ENCODE data around the gene SPATC1L. TPM values are rescaled to one million over a fixed set of nuclear protein-coding genes. Genes with fewer than 3 reads are reported as not detected.

Gene SPATC1L
- total RNA-seq, 1 donor from 2014 or later, result 10.9 TPM

- no peaks in the 10 kb centered on the region for H3K27me3 ChIP-seq (ENCODE audit: control insufficient read depth, insufficient read depth, low read length)
- no peak for DNase-seq (ENCODE audit: low read depth)
- H3K36me3 ChIP-seq (ENCODE audit: control insufficient read depth, insufficient read depth, low read length), result peaks cover 1% of the 10 kb centered on the region
- no peak overlapping the region for H3K4me3 ChIP-seq (ENCODE audit: low read depth, low read length)
- TF ChIP-seq, protein P1, sequence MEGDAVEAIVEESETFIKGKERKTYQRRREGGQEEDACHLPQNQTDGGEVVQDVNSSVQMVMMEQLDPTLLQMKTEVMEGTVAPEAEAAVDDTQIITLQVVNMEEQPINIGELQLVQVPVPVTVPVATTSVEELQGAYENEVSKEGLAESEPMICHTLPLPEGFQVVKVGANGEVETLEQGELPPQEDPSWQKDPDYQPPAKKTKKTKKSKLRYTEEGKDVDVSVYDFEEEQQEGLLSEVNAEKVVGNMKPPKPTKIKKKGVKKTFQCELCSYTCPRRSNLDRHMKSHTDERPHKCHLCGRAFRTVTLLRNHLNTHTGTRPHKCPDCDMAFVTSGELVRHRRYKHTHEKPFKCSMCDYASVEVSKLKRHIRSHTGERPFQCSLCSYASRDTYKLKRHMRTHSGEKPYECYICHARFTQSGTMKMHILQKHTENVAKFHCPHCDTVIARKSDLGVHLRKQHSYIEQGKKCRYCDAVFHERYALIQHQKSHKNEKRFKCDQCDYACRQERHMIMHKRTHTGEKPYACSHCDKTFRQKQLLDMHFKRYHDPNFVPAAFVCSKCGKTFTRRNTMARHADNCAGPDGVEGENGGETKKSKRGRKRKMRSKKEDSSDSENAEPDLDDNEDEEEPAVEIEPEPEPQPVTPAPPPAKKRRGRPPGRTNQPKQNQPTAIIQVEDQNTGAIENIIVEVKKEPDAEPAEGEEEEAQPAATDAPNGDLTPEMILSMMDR (IDR thresholded peaks at IDR 0.05; ENCODE audit: insufficient read depth, low read length, poor library complexity, severe bottlenecking), result no peak
Observed at GRCh38 chr21:46216132-46216747, 32.0 kb upstream of the SPATC1L start.

DNA sequence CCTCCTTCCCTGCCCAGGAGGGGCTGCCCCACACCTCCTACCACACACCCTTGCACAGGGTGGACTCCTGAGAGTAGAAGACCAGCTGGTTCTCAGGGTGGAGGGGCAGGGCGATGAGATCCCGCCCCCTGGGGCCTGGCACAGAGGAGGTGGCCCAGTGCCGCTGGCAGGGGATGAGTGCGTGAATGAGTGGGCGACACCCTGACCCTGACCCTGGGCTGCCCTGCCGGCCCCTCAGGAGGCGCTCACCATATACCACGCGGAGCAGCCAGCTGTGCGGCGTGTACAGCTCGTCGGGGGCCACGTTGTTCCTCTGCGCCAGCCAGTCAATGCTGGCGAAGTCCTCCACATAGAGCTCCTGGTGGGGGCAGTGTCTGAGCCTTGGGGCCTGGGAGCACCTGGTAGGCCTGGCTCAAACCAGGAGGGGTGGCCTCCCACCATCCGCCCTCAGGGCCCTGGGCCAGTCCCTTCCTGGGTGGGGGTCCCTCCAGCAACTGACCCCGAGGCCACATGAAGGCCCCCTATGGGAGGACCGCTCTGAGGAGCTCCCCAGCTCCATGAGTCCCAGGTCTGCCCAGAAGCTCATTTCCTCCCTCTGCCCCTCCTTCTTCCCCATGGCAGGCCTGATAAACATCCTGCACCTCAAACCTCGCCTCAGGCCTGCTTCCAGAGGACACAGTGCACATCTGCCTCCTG, 31.3 kb upstream of the SPATC1L start:
- TF ChIP-seq, protein P1 (IDR thresholded peaks at IDR 0.05; ENCODE audit: insufficient read depth, low read length, poor library complexity, severe bottlenecking), result no peak
- no peak for DNase-seq (ENCODE audit: low read depth)
- no peak overlapping the region for H3K4me3 ChIP-seq (ENCODE audit: low read depth, low read length)
- peaks cover 1% of the 10 kb centered on the region for H3K36me3 ChIP-seq (ENCODE audit: control insufficient read depth, insufficient read depth, low read length)
- H3K27me3 ChIP-seq (ENCODE audit: control insufficient read depth, insufficient read depth, low read length), result no peaks in the 10 kb centered on the region

GRCh38 chr21:46214478-46215340, 30.4 kb upstream of the SPATC1L start:
- Histone ChIP-seq H3K4me3 (ENCODE audit: low read depth, low read length) (no peak overlapping the region), H3K27me3 (ENCODE audit: control insufficient read depth, insufficient read depth, low read length) (no peaks in the 10 kb centered on the region), H3K36me3 (ENCODE audit: control insufficient read depth, insufficient read depth, low read length) (peaks cover 1% of the 10 kb centered on the region)
- TF ChIP-seq, protein P1 (IDR thresholded peaks at IDR 0.05; ENCODE audit: insufficient read depth, low read length, poor library complexity, severe bottlenecking), result no peak
- DNase-seq (ENCODE audit: low read depth), result no peak

- TF ChIP-seq, protein P1 (IDR thresholded peaks at IDR 0.05; ENCODE audit: insufficient read depth, low read length, poor library complexity, severe bottlenecking), result no peak
- no peaks in the 10 kb centered on the region for H3K27me3 ChIP-seq (ENCODE audit: control insufficient read depth, insufficient read depth, low read length)
- H3K4me3 ChIP-seq (ENCODE audit: low read depth, low read length), result no peak overlapping the region
- DNase-seq (ENCODE audit: low read depth), result no peak
- H3K36me3 ChIP-seq (ENCODE audit: control insufficient read depth, insufficient read depth, low read length), result peaks cover 1% of the 10 kb centered on the region
Observed at GRCh38 chr21:46213620-46214286, 29.5 kb upstream of the SPATC1L start.

DNA sequence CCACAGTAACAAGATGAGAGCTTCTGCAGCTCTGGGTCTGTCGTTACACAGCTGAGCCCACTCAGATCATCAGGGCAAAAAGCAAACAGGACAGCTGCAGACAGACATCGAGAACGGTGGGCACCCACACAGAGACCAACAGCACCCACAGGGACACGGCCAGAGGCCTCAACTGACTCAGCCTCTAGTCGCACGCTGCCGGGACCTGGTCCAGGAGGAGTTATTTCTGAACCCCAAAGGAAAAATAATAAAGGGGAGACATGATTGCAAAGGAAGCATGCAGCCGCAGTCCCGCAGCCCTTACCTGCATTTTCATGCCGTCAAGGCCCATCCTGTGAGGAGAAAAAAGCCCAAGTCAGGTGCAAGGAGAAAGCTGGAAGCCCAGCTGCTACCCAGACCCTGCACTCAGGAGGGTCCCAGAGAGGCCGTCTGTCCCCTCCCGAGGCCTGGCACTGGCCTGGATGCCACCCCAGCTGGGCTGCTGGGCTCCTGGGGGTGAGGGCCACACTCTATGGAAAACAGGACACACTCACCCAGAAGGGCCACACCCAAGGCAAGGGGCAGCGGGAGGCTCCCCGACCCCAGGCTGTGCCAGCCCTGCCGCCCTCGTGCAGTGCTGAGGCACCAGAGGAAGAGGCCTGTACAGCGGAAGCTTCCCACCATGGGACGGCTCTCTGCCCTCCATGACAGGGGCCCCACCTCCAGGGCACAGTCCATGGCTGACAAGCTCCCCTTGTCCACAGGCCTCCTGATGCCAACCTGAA, 28.6 kb upstream of the SPATC1L start:
- TF ChIP-seq, protein P1 (IDR thresholded peaks at IDR 0.05; ENCODE audit: insufficient read depth, low read length, poor library complexity, severe bottlenecking), result no peak
- DNase-seq (ENCODE audit: low read depth), result no peak
- no peaks in the 10 kb centered on the region for H3K27me3 ChIP-seq (ENCODE audit: control insufficient read depth, insufficient read depth, low read length)
- no peak overlapping the region for H3K4me3 ChIP-seq (ENCODE audit: low read depth, low read length)
- peaks cover 1% of the 10 kb centered on the region for H3K36me3 ChIP-seq (ENCODE audit: control insufficient read depth, insufficient read depth, low read length)
